ENCODE results near the gene SIX2. TPM values are rescaled to one million over a fixed set of nuclear protein-coding genes. Genes with fewer than 3 reads are reported as not detected.
A peak's percentile ranks its signal among the peaks of the same experiment; 100 is the strongest.

SIX2 gene
- total RNA-seq, 1 donor: 2.9 TPM

GRCh38 chr2:44962176-44962695 lies 47.0 kb downstream of the SIX2 start:
- no peak for TF ChIP-seq CTCF (IDR thresholded peaks at IDR 0.05; ENCODE audit: insufficient read depth, low read length)
- no peak for DNase-seq (ENCODE audit: low read depth)
- no peak overlapping the region for H3K4me3 ChIP-seq (ENCODE audit: low read depth, low read length)

- H3K4me3 ChIP-seq (ENCODE audit: low read depth, low read length): no peak overlapping the region
- DNase-seq (ENCODE audit: low read depth): no peak
- no peak for TF ChIP-seq CTCF (IDR thresholded peaks at IDR 0.05; ENCODE audit: insufficient read depth, low read length)
Measured at GRCh38 chr2:44960871-44961270, 48.4 kb downstream of the SIX2 start.

- no peak overlapping the region for H3K4me3 ChIP-seq (ENCODE audit: low read depth, low read length)
- TF ChIP-seq CTCF (IDR thresholded peaks at IDR 0.05; ENCODE audit: insufficient read depth, low read length): no peak
- DNase-seq (ENCODE audit: low read depth): no peak
Measured at GRCh38 chr2:44959855-44960254, 49.4 kb downstream of the SIX2 start.

- peak; percentile 47 for DNase-seq (ENCODE audit: low read depth)
- no peak overlapping the region for H3K4me3 ChIP-seq (ENCODE audit: low read depth, low read length)
- TF ChIP-seq CTCF (IDR thresholded peaks at IDR 0.05; ENCODE audit: insufficient read depth, low read length): no peak
Measured at GRCh38 chr2:44957656-44958327, 51.5 kb downstream of the SIX2 start.

- no peak for TF ChIP-seq CTCF (IDR thresholded peaks at IDR 0.05; ENCODE audit: insufficient read depth, low read length)
- peak; percentile 48 for DNase-seq (ENCODE audit: low read depth)
- H3K4me3 ChIP-seq (ENCODE audit: low read depth, low read length): no peak overlapping the region
Measured at GRCh38 chr2:44956843-44957242, 52.4 kb downstream of the SIX2 start.

- TF ChIP-seq CTCF (IDR thresholded peaks at IDR 0.05; ENCODE audit: insufficient read depth, low read length): peak; percentile 91
- peak; percentile 66 for DNase-seq (ENCODE audit: low read depth)
- peak overlapping the region; percentile 50 for H3K4me3 ChIP-seq (ENCODE audit: low read depth, low read length)
Measured at GRCh38 chr2:44955593-44956392, 53.5 kb downstream of the SIX2 start.

Other genes starting within 250 kb of the SIX2 start
- gene SIX3, start 67.8 kb downstream of the SIX2 start, total RNA-seq (ENCODE audit: low replicate concordance): not detected in 2 replicates

Measured in fibroblast of the aortic adventitia (primary cell).